HEK293 (cell line): ENCODE data around the gene LUZP2.

Experiments used
- CTCF ChIA-PET: fragments of 350-600 bp; formaldehyde crosslinking; extraction: SDS; loops from one replicate; lab custom pipeline; 2021; ENCODE audit warnings: antibody characterized with exemption; lab: Yijun Ruan, JAX
- POLR2A ChIA-PET: fragments of 300-600 bp; formaldehyde crosslinking; extraction: SDS; loops from one replicate; lab custom pipeline; 2020; ENCODE audit warnings: antibody characterized with exemption, inconsistent platforms; lab: Yijun Ruan, JAX
- H3K27ac ChIP-seq: fragments of 200-500 bp; sonication (Bioruptor generic); 2 replicates; pipeline ENCODE4 v1.5.1; 2014; ENCODE audit warnings: low read depth, low read length, control low read depth, inconsistent platforms; ENCODE audit errors: extremely low read depth
- H3K36me3 ChIP-seq, 2 experiments: fragments of 200-500 bp in 1 of 2; sonication (Bioruptor generic) in 1 of 2; 1 replicate in 1 of 2; 2 replicates in 1 of 2; pipeline ENCODE4 v1.5.1; 2014 to 2017; ENCODE audit warnings: inconsistent platforms in 2 of 2, low read length in 2 of 2; ENCODE audit not compliant: control insufficient read depth in 2 of 2, insufficient read depth in 1 of 2
- H3K4me1 ChIP-seq: fragments of 200-500 bp; sonication (Bioruptor generic); 2 replicates; pipeline ENCODE4 v1.5.1; 2014; ENCODE audit warnings: mild to moderate bottlenecking, low read length, inconsistent platforms; ENCODE audit not compliant: control insufficient read depth, insufficient read depth
- H3K4me3 ChIP-seq: 2 replicates; pipeline ENCODE4 v1.5.1; 2011; ENCODE audit warnings: low read depth, mild to moderate bottlenecking, control low read depth, low read length, moderate library complexity
- H3K9me3 ChIP-seq: fragments of 200-500 bp; sonication (Bioruptor generic); 2 replicates; pipeline ENCODE4 v1.5.1; 2014; ENCODE audit warnings: low read depth, low read length, inconsistent platforms; ENCODE audit not compliant: control insufficient read depth, insufficient read depth
- BCL6B ChIP-seq: fragments of 450-650 bp; formaldehyde crosslinking; IDR thresholded peaks from 2 replicates; pipeline ENCODE4 v1.5.1; 2017; ENCODE audit warnings: missing biosample characterization, missing genetic modification characterization
- GLI2 ChIP-seq: fragments of 450-650 bp; formaldehyde crosslinking; IDR thresholded peaks from 2 replicates; pipeline ENCODE4; 2017; ENCODE audit warnings: missing biosample characterization, missing genetic modification characterization, low read depth, borderline replicate concordance
- PRDM4 ChIP-seq: fragments of 450-650 bp; formaldehyde crosslinking; IDR thresholded peaks from 2 replicates; pipeline ENCODE4 v1.5.1; 2017; ENCODE audit warnings: missing biosample characterization, missing genetic modification characterization
- ZBTB44 ChIP-seq: fragments of 450-650 bp; IDR thresholded peaks from 2 replicates; pipeline ENCODE4 v1.5.1; 2018; ENCODE audit warnings: missing biosample characterization, mild to moderate bottlenecking, missing genetic modification characterization
- ZNF175 ChIP-seq: fragments of 450-650 bp; formaldehyde crosslinking; IDR thresholded peaks from 2 replicates; pipeline ENCODE4 v1.5.1; 2016; ENCODE audit warnings: missing biosample characterization, missing genetic modification characterization
- ZNF2 ChIP-seq: fragments of 450-650 bp; formaldehyde crosslinking; IDR thresholded peaks from 2 replicates; pipeline ENCODE4 v1.5.1; 2016; ENCODE audit warnings: missing biosample characterization, missing genetic modification characterization
- ZNF223 ChIP-seq: fragments of 450-650 bp; formaldehyde crosslinking; IDR thresholded peaks from 2 replicates; pipeline ENCODE4 v1.5.1; 2016; ENCODE audit warnings: missing biosample characterization, missing genetic modification characterization
- ZNF292 ChIP-seq: fragments of 450-650 bp; formaldehyde crosslinking; IDR thresholded peaks from 2 replicates; pipeline ENCODE4 v1.5.1; 2016; ENCODE audit warnings: low read depth, missing biosample characterization, missing genetic modification characterization, borderline replicate concordance
- ZNF335 ChIP-seq: fragments of 450-650 bp; formaldehyde crosslinking; conservative IDR thresholded peaks from 2 replicates; pipeline ENCODE4 v1.5.1; 2016; ENCODE audit warnings: missing biosample characterization, missing genetic modification characterization
- ZNF366 ChIP-seq: fragments of 450-650 bp; formaldehyde crosslinking; conservative IDR thresholded peaks from 2 replicates; pipeline ENCODE4 v1.5.1; 2016; ENCODE audit warnings: missing biosample characterization, missing genetic modification characterization
- ZNF473 ChIP-seq: fragments of 450-650 bp; formaldehyde crosslinking; IDR thresholded peaks from 2 replicates; pipeline ENCODE4 v1.5.1; 2017; ENCODE audit warnings: missing biosample characterization, missing genetic modification characterization
- ZNF558 ChIP-seq: fragments of 450-650 bp; formaldehyde crosslinking; IDR thresholded peaks from 2 replicates; pipeline ENCODE4 v1.5.1; 2016; ENCODE audit warnings: missing biosample characterization, missing genetic modification characterization
- ZNF561 ChIP-seq: fragments of 450-650 bp; IDR thresholded peaks from 2 replicates; pipeline ENCODE4 v1.5.1; 2018; ENCODE audit warnings: missing biosample characterization, missing genetic modification characterization, borderline replicate concordance
- ZNF610 ChIP-seq: fragments of 450-650 bp; formaldehyde crosslinking; IDR thresholded peaks from 2 replicates; pipeline ENCODE4 v1.5.1; 2016; ENCODE audit warnings: missing biosample characterization, missing genetic modification characterization, borderline replicate concordance
- ZNF670 ChIP-seq: fragments of 450-650 bp; formaldehyde crosslinking; IDR thresholded peaks from 2 replicates; pipeline ENCODE4 v1.5.1; 2016; ENCODE audit warnings: missing biosample characterization, missing genetic modification characterization, low read depth
- ZNF777 ChIP-seq: fragments of 450-650 bp; formaldehyde crosslinking; IDR thresholded peaks from 2 replicates; pipeline ENCODE4 v1.5.1; 2017; ENCODE audit warnings: missing biosample characterization, missing genetic modification characterization, borderline replicate concordance
- ZSCAN23 ChIP-seq: fragments of 450-650 bp; formaldehyde crosslinking; IDR thresholded peaks from 2 replicates; pipeline ENCODE4 v1.5.1; 2016; ENCODE audit warnings: missing biosample characterization, missing genetic modification characterization
- TF ChIP-seq, protein P1 (sequence below): fragments of 450-650 bp; formaldehyde crosslinking; IDR thresholded peaks from 2 replicates; pipeline ENCODE4 v1.5.1; 2016; ENCODE audit warnings: missing biosample characterization, missing genetic modification characterization, borderline replicate concordance

The LUZP2 gene

DNA sequence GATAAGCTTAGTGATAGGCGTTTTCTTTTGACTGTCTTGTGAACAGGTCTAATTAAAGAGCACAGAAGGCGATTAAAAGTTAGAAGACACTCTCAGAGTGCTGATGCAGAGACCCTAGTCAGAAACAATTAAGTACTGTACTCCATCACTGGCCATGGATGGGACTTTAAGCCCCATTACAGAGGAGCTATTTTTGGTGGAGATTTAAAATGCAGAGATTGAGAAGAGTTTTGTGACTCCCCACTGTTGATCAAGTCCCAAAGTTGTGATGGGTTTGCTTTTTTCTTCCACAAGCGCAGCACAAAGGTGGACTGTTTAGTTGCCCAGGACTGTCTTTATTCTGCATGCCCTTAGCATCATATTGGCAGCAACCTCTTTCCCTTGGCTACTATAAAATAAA lies 978 bp downstream of the LUZP2 start:
- no peaks in the 10 kb centered on the region for H3K4me1 ChIP-seq
- no peaks in the 10 kb centered on the region for H3K9me3 ChIP-seq
- POLR2A ChIA-PET: no interaction called here
- no peak for TF ChIP-seq ZNF610 (tag by site-specific recombination)
- TF ChIP-seq ZNF558 (tag by site-specific recombination): no peak
- TF ChIP-seq ZNF473 (tag by site-specific recombination): no peak
- no peak for TF ChIP-seq ZNF223 (tag by site-specific recombination)
- no peak for TF ChIP-seq ZNF292 (tag by site-specific recombination)
- no peaks in the 10 kb centered on the region for H3K36me3 ChIP-seq
- H3K27ac ChIP-seq: no peak overlapping the region
- H3K4me3 ChIP-seq: no peak overlapping the region
- CTCF ChIA-PET: no interaction called here

DNA sequence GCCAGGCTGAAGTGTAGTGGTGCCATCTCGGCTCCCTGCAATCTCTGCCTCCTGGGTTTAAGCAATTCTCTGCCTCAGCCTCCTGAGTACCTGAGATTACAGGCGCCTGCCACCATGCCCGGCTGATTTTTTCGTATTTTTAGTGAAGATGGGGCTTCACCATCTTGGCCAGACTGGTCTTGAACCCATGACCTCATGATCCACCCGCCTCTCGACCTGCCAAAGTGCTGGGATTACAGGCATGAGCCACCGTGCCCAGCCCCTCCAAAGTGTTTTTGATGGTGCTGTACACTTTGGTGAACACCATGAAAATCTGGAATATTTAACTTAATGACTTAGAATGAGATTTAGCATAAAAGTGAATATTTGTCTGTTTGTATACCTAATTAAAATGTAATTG lies 5.6 kb downstream of the LUZP2 start:
- no peaks in the 10 kb centered on the region for H3K4me1 ChIP-seq
- TF ChIP-seq ZNF335 (tag by site-specific recombination): no peak
- TF ChIP-seq ZNF366: no peak
- no peak for TF ChIP-seq BCL6B (tag by site-specific recombination)
- TF ChIP-seq GLI2 (tag by site-specific recombination): no peak
- TF ChIP-seq ZNF292 (tag by site-specific recombination): no peak
- no peak for TF ChIP-seq ZBTB44 (tag by site-specific recombination)
- TF ChIP-seq ZNF777 (tag by site-specific recombination): no peak
- TF ChIP-seq ZNF175: no peak
- no peak for TF ChIP-seq ZNF2 (tag by site-specific recombination)
- no peaks in the 10 kb centered on the region for H3K9me3 ChIP-seq
- H3K27ac ChIP-seq: no peak overlapping the region
- H3K36me3 ChIP-seq: no peaks in the 10 kb centered on the region
- ChIA-PET CTCF (no interaction called here), POLR2A (no interaction called here)
- H3K4me3 ChIP-seq: no peak overlapping the region

DNA sequence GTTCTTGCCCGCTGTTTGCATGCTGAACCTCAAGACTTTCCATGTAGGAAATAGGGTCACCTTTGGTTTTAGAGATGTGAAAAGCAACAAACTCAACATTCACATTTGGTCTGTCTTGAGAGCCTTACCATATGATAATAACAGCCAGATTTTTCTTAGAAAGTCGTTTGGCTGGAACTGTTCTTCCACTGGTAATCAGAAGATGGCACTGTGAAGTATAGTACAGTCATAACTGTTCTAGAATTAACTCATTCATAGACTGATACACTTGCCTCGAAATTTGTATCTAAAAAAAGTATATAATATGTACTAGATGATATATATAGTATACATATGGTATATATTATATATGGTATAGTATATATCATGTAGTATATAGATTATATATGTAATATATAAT lies 12.3 kb downstream of the LUZP2 start:
- H3K4me1 ChIP-seq: no peaks in the 10 kb centered on the region
- H3K9me3 ChIP-seq: no peaks in the 10 kb centered on the region
- H3K27ac ChIP-seq: no peak overlapping the region
- no peak overlapping the region for H3K4me3 ChIP-seq
- ChIA-PET CTCF (no interaction called here), POLR2A (no interaction called here)
- no peaks in the 10 kb centered on the region for H3K36me3 ChIP-seq
- TF ChIP-seq ZNF670 (tag by site-specific recombination) (no peak), ZNF561 (tag by site-specific recombination) (no peak)

GRCh38 chr11:24511511-24511910 lies 14.7 kb downstream of the LUZP2 start:
- Histone ChIP-seq H3K36me3 (no peaks in the 10 kb centered on the region), H3K27ac (no peak overlapping the region), H3K4me3 (no peak overlapping the region), H3K9me3 (no peaks in the 10 kb centered on the region), H3K4me1 (no peaks in the 10 kb centered on the region)
- TF ChIP-seq PRDM4 (no peak), ZSCAN23 (tag by site-specific recombination) (no peak)
- TF ChIP-seq, protein P1, sequence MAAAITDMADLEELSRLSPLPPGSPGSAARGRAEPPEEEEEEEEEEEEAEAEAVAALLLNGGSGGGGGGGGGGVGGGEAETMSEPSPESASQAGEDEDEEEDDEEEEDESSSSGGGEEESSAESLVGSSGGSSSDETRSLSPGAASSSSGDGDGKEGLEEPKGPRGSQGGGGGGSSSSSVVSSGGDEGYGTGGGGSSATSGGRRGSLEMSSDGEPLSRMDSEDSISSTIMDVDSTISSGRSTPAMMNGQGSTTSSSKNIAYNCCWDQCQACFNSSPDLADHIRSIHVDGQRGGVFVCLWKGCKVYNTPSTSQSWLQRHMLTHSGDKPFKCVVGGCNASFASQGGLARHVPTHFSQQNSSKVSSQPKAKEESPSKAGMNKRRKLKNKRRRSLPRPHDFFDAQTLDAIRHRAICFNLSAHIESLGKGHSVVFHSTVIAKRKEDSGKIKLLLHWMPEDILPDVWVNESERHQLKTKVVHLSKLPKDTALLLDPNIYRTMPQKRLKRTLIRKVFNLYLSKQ (tag by site-specific recombination): no peak
- CTCF ChIA-PET: no interaction called here
- POLR2A ChIA-PET: no interaction called here
